Esophagus squamous epithelium (tissue), 5 donors: ENCODE results near the gene GDPD1. TPM values are rescaled to one million over a fixed set of nuclear protein-coding genes. Genes with fewer than 3 reads are reported as not detected.
A peak's percentile ranks its signal among the peaks of the same experiment; 100 is the strongest.
"Not testable (repeated sequence)": the region's sequence is repeated elsewhere in the genome, so short reads cannot be mapped to it uniquely, and the experiment has no call there.

Experiments
- DNase-seq: peaks from one replicate; lab custom pipeline; 2025; lab: John Stamatoyannopoulos, UW
- H3K27ac ChIP-seq, 4 donors: fragments of 200-600 bp; sonication (generic); one replicate each; pipeline ENCODE4 v1.5.1; 2016 to 2019; ENCODE audit warnings: mild to moderate bottlenecking in 1 of 4
- H3K27me3 ChIP-seq, 4 donors: fragments of 200-600 bp; sonication (generic); 1 replicate in 3 of 4; 2 replicates in 1 of 4; pipeline versions ENCODE4 v1.5.1 to v1.6.0; 2017 to 2021; ENCODE audit warnings: antibody characterized with exemption in 1 of 4
- H3K36me3 ChIP-seq, 3 donors: fragments of 200-600 bp; sonication (generic); one replicate each; pipeline ENCODE4 v1.5.1; 2016 to 2019
- H3K4me1 ChIP-seq, 3 donors: fragments of 200-600 bp; sonication (generic); one replicate each; pipeline ENCODE4 v1.5.1; 2017 to 2019
- H3K4me3 ChIP-seq, 4 donors: fragments of 200-600 bp; sonication (generic); 1 replicate in 3 of 4; 2 replicates in 1 of 4; pipeline ENCODE4 v1.5.1; 2016 to 2019; ENCODE audit warnings: mild to moderate bottlenecking in 2 of 4, moderate library complexity in 1 of 4
- H3K9me3 ChIP-seq, 3 donors: fragments of 200-600 bp; sonication (generic); one replicate each; pipeline ENCODE4 v1.5.1; 2016 to 2019
- CTCF ChIP-seq, 6 experiments: fragments of 450-650 bp in 4 of 6; fragments of 200-600 bp in 2 of 6; sonication (generic) in 2 of 6; IDR thresholded peaks; one replicate each; pipeline ENCODE4 v1.5.1; 2016 to 2019; ENCODE audit warnings: antibody characterized with exemption in 6 of 6, mild to moderate bottlenecking in 4 of 6, moderate library complexity in 4 of 6
- POLR2A ChIP-seq, 4 donors: fragments of 450-650 bp; IDR thresholded peaks; one replicate each; pipeline ENCODE4 v1.6.1; 2017; ENCODE audit warnings: antibody characterized with exemption in 4 of 4, mild to moderate bottlenecking in 4 of 4, moderate library complexity in 3 of 4
- WGBS, 2 donors: methylation state at CpG; one replicate each; pipeline ENCODE4 v1.1.5; 2018; 5-methylcytosine and 5-hydroxymethylcytosine counted together
- intact Hi-C: fragments of 100-400 bp; cut with DNase I; formaldehyde crosslinking; loops from one replicate; pipeline ENCODE4 v1.15.0; 2022
- total RNA-seq, 4 donors: library from RNA; depleted of rRNA; stranded (reverse); fragments of >200 nt; gene quantifications; one replicate each; pipeline ENCODE4 v1.1.0, GENCODE V29; 2016
- donor health status: DM: yes; HTN: yes; CAD: no.

Gene GDPD1
- total RNA-seq, 4 donors from 2014 or later: 0.59 to 2.0 (median 1.9) TPM; not detected in 1

GRCh38 chr17:59289981-59290301, 69.6 kb downstream of the GDPD1 start:
- intact Hi-C loops: no loop called here
- no peak for DNase-seq
- Histone ChIP-seq H3K4me1 (no peaks in the 10 kb centered on the region), H3K27me3 (no peaks in the 10 kb centered on the region), H3K4me3 (no peak overlapping the region), H3K27ac (no peak overlapping the region), H3K9me3 (no peaks in the 10 kb centered on the region), H3K36me3 (no peaks in the 10 kb centered on the region)
- TF ChIP-seq CTCF (IDR thresholded peaks at IDR 0.05): no peak
- 74 to 83% methylated on average over 3 of the region's 3 CpGs for WGBS, 2 donors

GRCh38 chr17:59290302-59290998, 70.1 kb downstream of the GDPD1 start:
- H3K36me3 ChIP-seq, H3K4me1 ChIP-seq, H3K9me3 ChIP-seq, H3K4me3 ChIP-seq, DNase-seq, H3K27ac ChIP-seq, intact Hi-C loops, H3K27me3 ChIP-seq: not testable (repeated sequence)
- 48 to 52% methylated on average over 12 of the region's 12 CpGs for WGBS, 2 donors

- no peak overlapping the region for H3K4me3 ChIP-seq
- peaks cover 0 to 17% (median 0%) of the 10 kb centered on the region in 3 donors for H3K4me1 ChIP-seq
- DNase-seq: no peak
- no peaks in the 10 kb centered on the region for H3K9me3 ChIP-seq
- 19 to 20% methylated on average over 1 of the region's 1 CpG for WGBS, 2 donors
- intact Hi-C loops: no loop called here
- no peaks in the 10 kb centered on the region for H3K36me3 ChIP-seq
- TF ChIP-seq POLR2A (IDR thresholded peaks at IDR 0.05): no peak
- no peak for TF ChIP-seq CTCF (IDR thresholded peaks at IDR 0.05)
- H3K27me3 ChIP-seq: no peaks in the 10 kb centered on the region
- no peak overlapping the region for H3K27ac ChIP-seq
Measured at GRCh38 chr17:59292174-59292523, 71.8 kb downstream of the GDPD1 start.

- H3K36me3 ChIP-seq: no peaks in the 10 kb centered on the region
- no peaks in the 10 kb centered on the region for H3K9me3 ChIP-seq
- no peaks in the 10 kb centered on the region for H3K27me3 ChIP-seq
- TF ChIP-seq CTCF (IDR thresholded peaks at IDR 0.05) (no peak), POLR2A (IDR thresholded peaks at IDR 0.05) (no peak)
- 55 to 80% methylated on average over 2 of the region's 2 CpGs for WGBS, 2 donors
- H3K27ac ChIP-seq: peak overlapping the region in 2 of 4 donors; percentile 60
- DNase-seq: no peak
- peaks cover 0 to 24% (median 0%) of the 10 kb centered on the region in 3 donors for H3K4me1 ChIP-seq
- intact Hi-C loops: no loop called here
- H3K4me3 ChIP-seq: no peak overlapping the region
Measured at GRCh38 chr17:59296190-59296589, 75.9 kb downstream of the GDPD1 start.

- Histone ChIP-seq H3K4me3 (no peak overlapping the region), H3K4me1 (peaks cover 0 to 24% (median 0%) of the 10 kb centered on the region in 3 donors), H3K27me3 (no peaks in the 10 kb centered on the region), H3K9me3 (no peaks in the 10 kb centered on the region), H3K27ac (no peak overlapping the region), H3K36me3 (no peaks in the 10 kb centered on the region)
- no peak for DNase-seq
- WGBS, 2 donors: 36 to 46% methylated on average over 2 of the region's 2 CpGs
- intact Hi-C loops: no loop called here
- TF ChIP-seq POLR2A (IDR thresholded peaks at IDR 0.05) (no peak), CTCF (IDR thresholded peaks at IDR 0.05) (no peak)
Measured at GRCh38 chr17:59298521-59298920, 78.2 kb downstream of the GDPD1 start.
